ENCODE data around the gene RHEB.

The RHEB gene

DNA sequence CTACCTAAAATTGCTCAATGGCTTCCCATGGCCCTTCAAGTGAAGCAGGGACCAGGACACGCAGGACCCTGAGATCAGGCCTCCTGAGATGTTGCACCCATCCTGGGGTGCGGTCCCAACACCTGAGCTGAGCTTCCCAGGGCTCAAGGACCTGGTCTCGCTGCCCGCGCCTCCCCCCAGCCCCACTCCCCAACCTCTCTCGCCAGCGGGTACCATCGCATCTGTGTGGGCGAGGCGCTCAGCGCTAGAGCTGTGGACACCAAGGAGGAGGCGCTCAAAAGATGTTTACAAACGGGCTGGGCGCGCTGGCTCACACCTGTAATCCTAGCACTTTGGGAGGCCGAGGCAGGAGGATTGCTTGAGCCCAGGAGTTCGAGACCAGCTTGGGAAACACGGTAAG lies 72.4 kb downstream of the RHEB start:
- no peak for FAIRE-seq

DNA sequence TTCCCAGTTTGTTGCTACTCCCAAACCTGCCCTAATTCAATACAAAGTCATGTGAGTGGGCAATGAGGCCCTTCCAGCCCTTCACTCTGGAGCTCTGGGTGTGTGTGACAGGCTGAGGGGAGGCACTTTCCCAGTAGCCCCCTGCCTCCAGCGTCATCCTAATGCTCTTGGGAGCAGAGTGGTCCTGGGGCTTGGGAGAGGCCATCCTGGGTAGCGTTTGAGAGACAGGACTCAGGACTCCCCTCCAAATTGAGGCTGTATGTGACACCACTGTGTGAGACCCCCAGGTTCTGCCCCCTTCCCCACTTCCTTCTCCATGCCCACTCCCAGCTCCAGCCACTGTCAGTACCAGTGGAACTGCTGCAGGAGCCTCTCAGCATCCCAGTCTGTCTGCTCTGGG lies 73.3 kb downstream of the RHEB start:
- FAIRE-seq = no peak

DNA sequence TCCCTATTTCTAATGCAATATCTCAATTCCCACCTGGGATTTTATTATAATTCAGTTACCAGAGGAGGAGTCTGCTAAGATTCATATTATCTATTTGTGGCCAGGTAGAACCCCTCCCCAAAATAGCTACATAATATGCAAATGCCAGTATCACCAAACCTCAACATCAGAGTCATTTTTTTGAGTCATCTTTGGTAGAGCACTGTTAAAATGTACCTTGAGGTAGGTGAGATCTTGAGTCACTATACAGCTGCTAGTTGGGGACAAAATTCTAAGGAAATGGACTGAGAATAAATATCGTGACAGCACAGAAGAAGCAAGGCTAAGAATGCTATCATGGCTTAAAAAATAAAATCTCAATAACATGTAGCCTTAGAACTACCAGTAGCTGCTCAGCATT lies 75.1 kb downstream of the RHEB start:
- FAIRE-seq = no peak

DNA sequence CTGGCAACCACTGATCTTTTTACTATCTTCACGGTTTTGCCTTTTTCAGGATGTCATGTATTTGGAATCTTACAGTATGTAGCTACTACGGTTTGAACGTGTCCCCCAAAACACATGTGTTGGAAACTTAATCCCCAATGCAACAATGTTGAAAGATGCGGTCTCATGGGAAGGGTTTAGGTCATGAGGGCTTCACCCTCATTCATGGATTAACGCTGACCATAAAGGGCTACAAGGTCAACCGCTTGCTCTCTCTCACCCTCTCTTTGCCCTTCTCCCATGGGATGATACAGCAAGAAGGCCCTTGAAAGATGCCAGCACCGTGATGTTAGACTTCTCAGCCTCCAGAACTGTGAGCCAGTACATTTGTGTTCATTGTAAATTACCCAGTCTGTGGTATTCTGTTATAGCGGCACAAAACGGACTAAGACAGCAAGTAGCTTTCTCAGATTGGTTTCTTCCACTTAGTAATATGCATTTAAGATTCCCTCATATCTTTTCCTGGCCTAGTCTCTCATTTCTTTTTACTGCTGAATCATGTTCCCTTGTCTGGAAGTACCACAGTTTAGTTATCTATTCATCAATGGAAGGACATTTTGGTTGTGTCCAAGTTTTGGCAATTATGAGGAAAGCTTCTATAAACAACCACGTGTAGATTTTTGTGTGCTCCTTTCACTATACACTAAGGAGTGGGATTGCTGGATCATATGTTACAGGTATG lies 76.8 kb downstream of the RHEB start:
- FAIRE-seq = no peak

DNA sequence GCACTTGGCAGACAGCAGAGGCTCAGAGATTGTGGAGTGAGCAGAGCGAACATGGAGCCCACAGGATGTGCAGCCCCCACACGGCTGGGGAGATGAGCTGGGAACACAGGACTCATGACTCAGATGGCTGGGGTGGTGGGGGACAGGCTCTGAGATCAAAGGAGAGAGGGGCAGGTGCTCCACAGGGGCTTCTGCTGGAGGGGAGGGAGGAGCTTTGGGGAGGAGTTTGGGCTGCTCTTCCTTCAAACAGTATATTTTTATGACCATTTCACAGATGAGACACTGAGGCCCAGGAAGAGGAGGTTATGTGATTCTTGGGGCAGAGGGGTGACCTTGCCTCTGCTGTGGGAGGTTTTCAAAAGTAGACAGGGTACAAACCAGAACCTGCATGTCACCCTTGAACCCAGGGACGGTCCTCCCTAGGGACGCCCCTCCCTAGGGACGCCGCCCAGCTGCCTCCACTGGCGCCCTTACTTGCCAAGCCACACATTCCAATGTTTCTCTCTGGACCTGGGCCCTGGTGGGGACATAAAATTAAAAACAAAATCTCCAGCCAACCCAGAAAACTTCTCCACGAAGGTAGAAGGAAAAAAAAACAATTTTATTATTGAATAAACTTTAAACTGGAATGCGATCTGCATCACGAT lies 78.8 kb downstream of the RHEB start:
- no peak for FAIRE-seq

DNA sequence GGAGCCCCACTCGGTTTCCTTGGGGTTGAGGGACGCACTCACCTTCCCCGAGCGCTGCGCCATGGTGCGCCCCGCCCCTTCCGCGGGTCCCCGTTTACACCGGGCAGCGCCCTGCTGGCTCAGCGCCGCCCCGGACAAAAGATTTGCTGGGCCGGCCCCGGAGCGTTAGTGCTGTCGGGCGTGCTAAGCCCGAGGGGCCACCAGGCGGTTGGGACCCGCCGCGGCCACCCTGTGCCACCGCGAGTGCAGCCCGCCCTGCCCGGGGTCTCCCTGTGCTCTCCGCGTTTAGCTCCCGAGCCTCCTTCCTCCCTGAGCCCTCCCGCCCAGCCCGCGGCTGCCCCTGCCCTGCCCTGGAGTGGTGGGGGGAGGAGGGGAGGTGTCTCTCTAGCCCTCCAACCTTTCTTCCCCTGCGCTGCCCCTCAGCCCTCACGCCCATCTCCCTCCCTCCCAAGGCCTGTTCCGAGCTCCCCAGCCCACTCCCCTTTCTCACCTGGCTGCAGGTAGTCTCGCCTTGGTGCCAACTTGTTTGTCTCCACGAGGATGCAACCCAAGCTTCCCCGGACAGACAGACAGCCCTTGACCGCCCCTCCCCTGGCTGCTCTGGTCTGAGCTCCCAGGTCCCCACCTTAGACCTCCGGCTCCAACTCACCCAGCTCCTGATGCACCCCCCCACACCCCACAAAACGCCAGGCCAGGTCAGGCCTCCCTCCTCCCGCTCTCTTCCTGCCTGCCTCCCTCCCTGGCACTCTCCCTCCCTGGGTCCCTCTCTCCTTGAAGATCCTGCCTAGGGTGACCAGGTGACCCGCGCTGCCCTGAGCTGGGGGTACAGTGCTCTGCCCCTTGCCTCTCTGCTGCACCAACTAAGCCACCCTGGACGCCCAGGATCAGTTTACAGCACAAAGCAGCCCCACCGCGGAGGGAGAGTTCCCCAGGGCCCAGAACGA lies 79.6 kb downstream of the RHEB start, which contains the start of gene CRYGN:
TSS of gene CRYGN (minus strand) at position 287 of the 944 bp plus-strand sequence. CDS start at position 63, 224 bp downstream.
- FAIRE-seq = no peak

DNA sequence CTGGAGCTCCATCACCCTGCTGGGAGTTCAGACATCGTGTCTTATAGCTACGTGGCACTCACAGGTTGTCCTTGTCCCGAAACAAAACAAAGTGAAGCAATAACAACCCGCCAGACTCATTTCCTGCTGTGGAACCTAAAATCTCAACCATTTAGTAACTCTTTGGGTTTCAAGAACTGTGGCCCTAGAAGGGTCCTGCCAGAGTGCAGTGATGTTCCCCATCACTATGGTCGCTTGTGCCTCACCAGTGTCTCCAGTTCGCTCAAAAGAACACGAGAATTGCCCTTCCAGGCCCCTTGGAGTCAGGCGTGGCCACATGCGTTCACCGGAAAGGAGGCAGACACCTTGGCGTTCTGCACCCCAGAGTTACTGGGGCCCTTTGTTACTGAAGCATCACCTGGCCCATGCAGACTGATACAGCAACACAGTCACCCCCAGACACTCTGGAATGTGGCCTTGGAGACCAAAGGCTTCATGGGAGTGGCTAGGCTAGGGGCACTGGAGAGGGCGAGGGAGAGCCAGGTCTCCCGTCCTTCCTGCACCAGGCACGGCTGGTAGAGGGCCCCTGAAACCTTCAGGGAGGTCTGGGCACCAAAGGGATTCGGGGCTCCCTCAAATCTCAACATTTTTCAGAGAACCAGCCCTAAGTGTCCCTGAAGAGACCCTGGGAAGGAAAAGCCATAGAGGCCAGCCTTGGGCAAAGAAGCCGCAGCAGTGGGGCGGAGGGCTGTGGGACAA lies 80.7 kb downstream of the RHEB start:
- no peak for FAIRE-seq

DNA sequence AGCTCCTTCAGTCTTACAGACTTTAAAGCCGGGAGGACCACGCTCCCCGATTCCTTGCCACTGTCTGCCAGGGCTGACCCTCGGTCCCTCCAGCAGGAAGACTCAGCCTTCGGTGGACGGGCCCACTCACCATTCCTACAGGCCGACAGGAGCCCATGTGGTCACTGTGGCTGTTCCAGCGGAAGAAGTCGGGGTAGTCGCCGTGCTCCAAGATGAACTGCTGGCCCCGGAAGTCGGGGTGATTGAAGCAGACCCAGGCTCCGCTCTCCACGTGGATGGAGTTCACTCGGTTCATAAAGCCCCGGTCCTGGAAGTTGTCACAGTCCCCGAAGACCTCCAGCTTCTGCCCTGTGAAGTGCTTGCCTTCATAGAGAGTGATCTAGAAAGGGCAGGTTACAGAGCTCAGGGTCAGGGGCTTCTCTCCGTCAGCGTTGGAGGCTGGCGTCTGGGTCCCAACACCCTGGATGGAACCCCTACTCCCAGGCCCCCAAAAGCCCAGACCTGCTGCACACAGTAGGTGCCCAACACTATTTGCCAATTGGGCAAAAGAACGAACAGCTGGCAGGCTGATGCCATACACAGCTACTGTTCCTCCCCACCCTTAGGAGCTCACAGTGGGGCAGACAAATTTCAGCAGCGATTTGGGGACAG lies 81.7 kb downstream of the RHEB start:
- no peak for FAIRE-seq

DNA sequence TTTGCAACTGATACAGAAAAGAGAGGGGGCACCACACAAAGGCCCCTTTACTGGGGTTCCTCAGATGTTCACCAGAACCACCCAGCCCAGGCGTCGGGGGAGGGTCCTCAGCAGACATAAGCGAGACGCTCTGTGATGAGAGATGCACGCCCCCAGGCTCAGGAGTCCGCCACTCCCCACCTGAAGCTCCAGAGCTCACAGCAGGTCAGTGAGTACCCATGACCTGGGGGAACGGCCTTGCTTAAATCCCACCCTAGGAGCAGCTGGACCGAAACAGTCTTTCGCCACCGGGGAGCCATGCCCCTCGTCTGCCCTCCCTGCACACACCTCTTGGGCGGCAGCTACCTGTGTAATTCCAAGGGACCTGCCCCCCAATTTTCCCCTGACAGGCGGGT lies 82.5 kb downstream of the RHEB start:
- FAIRE-seq = no peak

DNA sequence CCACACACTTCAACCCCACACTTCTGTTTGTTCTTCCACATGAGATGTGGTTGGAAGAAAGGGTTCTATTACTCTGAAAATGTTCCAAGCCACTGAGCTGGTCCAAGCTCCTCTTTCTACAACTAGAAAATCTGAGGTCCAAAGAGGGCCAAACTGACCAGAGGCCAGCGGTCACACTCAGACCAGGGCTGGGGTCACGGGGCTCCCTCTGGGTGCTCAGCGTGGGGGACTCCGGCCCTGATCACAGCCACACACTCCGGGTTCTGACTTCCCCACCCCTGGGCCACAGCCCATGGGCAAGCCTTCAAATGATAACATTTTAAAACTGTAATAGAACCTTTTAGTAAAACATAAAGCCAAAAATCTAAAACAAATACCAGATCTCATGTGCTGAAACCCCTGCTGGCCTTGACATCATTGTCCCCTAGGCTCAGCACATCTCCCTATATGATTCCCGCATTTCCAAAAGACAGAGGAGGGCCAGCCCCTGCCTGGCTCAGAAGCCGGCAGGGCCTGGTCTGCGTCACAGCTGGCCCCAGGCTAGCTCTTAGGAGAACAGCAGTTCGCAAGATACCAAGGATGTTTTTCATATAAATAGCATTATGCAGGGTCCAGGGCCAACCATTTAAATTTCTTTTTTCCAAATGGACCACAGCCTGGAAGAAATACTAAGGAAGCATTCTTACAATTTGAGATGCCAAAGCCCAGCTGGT lies 83.1 kb downstream of the RHEB start:
- FAIRE-seq = no peak

DNA sequence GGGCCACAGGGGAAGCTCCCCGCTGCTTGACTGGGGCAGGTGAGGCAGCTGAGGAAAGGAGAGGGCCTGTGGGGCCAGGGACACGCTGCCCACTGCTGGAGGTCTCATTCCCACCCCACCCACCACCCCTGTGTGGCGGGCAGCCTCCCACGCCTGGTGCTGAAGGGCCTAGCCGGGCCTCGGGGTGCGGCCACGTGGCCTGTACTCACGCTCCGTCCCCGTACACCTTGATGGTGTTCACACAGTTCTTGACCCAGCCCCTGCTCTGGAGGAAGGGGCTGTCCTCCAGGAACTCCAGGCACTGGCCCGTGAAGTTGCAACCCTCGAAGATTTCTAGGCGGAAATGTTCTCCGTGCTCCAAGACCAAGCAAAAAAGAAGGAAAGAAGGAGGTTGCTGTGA lies 83.7 kb downstream of the RHEB start:
- FAIRE-seq = no peak

DNA sequence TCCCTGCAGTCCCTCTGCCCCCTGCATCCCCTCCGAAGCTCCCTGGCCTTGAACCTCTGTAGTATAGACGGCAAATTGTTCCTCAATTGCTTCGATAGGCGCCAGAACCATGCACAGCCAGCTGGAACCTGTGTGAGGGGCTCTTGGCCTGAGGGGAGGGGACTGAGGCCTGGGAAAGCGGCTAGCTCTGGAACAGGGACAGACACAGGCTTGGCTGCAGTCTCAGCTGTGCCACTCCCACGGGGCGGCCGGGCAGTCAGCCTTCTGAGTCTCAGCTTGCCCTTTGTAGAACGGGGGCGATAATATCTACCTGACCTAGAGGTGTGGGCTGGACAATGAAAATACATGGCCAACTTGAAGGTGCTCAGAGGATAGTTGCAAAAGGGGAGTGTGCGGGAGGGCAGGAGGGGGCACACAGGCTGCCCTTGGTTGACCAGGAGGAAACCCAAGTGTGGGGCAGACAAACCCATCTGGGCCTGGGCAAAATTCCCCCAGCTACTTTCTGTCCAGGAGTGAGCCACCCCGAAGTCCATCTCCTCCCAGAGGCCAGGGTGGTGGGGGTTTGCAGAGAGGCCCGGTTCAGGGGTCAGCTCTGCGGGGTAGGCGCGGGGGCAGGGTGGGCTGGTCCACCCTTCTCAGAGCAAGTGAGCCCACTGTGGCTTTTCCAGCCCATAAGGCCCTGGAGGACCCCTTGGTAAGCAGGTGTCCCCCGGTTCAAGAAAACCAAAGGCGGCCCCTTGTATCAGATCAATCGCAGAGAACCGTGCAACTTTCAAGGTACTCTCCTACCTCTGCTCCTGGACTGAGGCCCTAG lies 84.4 kb downstream of the RHEB start:
- no peak for FAIRE-seq

DNA sequence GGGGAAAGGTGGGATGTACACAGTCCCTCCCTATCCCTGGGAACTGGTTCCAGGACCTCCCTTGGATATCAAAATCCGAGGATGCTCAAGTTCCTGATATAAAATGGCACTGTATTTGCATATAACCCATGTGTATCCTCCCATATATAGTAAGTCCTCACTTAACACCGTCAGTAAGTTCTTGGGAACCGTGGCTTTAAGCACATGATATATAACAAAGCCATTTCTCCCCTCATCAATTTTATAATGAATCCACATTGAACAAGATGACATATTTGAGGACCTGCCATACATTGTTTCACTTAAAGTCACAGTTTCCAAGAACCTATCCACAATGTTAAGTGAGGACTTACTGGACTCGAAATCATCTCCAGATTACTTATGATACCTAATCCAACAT lies 85.1 kb downstream of the RHEB start:
- no peak for FAIRE-seq

DNA sequence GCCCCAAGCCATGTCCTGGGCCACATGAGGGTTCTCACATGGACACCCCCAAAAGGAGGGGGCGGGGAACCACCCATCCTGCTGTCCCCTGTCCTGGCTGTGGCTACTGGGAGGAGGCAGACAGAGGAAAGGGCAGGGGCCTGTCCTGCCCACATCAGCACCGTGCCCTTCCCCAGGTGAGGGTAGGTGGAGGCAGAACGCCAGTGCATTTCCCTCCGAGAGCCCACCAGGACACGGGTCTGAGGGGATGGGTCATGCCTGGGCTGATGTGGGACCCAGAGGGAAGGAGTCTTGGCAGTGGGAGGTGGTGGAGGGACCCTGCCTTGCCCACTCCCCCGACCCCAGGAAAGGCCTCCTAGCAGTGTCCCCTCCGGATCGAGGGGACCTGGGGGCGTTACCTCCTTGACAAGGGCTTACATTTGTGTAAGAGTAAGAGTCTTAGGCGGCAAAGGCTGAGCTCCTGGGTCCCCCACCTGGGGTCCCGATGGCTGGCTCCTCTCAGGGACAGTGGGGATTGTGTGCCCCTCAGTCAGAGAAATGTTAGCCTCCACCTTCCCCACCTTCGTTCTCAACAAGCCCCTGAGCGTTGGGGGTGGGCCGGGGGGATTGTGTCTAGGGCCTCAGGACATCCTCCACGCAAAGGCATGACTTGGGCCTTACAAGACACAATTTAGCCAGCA lies 85.8 kb downstream of the RHEB start:
- no peak for FAIRE-seq

DNA sequence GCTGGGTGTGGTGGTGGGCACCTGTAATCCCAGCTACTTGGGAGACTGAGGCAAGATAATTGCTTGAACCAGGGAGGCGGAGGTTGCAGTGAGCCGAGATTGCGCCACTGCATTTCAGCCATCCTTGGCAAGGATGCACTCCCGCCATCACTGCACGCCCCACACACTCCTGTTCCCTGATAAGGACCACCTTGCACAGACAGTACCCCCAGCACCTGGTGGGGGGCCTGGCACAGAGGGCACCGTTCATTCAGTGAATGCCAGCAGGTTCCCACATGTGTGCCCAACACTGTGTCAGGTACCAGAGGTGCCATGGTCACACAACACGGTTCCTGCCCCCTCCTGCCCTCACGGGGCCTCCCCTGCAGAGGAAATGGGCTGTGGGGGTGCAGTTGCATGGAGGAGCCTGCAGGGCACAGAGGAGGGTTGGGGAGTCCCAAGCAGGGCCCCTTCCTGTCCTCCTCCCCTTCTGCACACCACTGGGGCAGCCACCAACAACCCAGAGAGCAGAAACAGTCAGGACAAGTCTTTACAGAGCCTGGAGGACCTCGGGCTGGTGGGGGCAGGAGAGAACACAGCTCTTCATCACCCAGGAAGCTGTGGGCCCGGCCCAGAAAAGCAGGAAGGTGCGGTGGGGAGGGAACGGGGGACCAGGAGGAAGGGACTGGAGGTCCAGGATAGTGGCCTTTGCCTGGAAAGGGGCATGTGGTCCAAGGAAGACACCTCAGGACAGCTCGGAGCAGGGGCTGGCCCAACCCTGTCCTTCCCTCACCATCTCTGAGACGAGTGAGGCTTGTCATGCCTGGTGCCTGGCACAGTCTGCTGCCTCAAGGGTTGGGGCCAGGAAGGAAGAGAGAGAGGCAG lies 86.8 kb downstream of the RHEB start:
- no peak for FAIRE-seq

DNA sequence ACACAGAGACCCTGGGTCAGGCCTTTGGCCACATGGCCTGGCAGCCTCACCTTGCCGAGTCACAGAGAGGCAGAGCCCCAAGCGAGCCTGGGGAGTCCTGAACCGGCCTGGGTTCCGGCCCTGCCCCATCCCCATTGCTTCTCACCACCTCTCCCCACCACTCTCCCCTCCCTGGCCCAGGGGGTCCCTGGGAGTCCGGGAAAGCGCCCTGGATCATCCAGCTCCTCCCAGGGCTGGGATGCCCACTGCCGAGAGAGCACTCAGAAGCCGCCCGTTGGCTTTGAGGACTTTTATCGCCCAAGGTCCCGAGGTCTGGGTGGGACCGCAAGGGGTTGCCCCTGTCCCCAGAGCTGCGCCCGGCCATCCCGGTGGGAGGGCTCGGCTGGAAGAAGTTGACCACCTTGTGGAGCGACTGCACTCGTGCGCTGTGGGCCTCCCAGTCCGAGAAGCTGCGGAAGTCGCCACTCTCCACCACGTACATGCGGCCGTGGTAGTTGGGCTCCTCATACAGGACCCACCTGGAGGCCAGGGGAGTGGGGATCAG lies 87.9 kb downstream of the RHEB start:
- no peak for FAIRE-seq

DNA sequence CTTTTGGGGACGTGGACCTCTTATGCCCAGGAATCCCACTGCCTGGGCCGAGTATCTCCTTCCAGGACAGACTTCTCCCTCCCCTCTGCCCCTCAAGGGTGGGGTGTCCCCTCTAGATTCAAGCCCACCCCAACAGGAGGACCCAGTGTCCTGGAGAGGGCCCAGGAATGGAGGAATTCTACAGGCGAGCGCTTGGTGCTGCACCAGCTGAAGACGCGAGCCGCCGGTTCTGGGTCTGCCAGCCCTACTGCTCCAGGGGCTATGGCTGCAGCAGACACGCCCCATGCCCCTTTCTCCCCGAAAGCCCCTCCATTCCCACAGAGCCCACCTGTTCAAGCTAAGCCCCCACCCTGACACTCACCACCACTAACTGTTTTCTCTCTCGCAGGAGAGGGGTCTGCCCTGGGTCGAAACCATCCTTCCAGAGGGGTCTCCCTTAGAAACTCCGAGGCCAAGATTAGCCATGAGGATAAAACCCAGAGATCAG lies 88.4 kb downstream of the RHEB start:
- FAIRE-seq = no peak

DNA sequence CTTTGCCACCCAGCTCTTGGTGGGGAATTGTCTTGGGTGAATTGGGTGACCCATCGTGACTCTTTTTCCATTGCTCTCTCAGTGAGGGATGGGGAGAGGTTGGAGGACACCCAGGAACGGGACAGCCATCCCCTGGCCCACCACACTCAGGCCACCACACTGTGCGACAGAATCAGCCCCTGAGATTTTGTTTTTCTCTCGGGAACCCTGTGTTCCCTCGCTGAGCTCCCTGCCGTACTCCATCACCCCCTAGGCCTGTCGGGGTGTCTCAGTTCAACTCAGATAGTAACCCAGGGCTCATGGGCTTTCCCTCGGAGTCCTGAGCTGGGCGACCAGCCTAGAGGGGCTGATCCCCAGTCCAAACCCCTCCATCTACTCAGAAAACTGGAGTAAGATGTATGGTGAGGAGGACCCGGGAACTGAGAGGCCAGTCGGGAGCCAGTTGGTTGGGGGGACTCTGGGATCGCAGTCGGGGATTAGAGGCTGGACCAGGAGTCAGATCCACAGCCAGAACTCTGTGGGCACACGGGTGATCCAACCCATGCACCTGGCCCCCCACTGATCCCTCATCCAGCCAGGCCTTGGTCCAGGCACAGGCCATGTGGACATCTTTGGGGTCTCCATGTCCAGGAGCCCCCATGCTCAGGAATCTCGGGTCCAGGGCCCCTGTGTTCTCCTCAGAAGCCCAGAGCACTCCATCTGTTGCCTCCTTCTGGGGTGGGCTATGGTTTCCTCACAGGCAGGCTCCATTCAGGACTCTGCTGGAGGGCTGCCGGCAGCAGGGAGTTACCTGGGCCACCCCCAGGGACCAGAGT lies 89.1 kb downstream of the RHEB start:
- FAIRE-seq = no peak

Measured in A204.1 (cell line).